Right lobe of liver (tissue), 4 donors: ENCODE data around the gene BACH2.

ENCODE experiments used
- POLR2A ChIP-seq: fragments of 450-650 bp; IDR thresholded peaks from one replicate; pipeline ENCODE4 v1.6.1; 2017; ENCODE audit warnings: antibody characterized with exemption, mild to moderate bottlenecking
- TF ChIP-seq, protein P1 (sequence below), 4 donors: fragments of 200-600 bp in 3 of 4; fragments of 450-650 bp in 1 of 4; IDR thresholded peaks; one replicate each; pipeline versions ENCODE4 v1.5.1 to v1.8.0; 2016 to 2022; ENCODE audit warnings: antibody characterized with exemption in 4 of 4, mild to moderate bottlenecking in 2 of 4
- donor health status: DM: no; HTN: no; CAD: no.
- donor health status: DM: no; HTN: no; CAD: no.
- donor health status: DM: no; HTN: yes; CAD: no.

DNA sequence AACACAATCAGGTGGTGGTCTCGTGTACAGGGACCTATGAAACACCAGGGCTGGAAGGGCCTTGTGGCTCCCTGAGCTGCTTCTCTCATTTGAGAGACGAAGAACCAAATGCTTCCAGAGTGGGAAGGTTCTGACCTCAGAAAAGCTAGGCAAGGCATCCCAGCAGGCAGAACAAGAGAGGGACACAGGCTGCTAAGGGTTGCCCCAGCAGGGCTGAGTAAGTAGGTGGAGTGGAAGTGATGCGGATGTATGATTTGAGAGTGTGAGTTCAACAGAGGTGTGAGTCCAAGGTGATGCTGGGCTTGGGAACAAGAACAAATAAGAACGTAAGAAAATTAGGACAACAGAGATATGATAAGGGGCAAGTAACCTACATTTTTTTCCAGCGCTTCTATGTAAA, 147.8 kb downstream of the BACH2 start:
- TF ChIP-seq, protein P1, sequence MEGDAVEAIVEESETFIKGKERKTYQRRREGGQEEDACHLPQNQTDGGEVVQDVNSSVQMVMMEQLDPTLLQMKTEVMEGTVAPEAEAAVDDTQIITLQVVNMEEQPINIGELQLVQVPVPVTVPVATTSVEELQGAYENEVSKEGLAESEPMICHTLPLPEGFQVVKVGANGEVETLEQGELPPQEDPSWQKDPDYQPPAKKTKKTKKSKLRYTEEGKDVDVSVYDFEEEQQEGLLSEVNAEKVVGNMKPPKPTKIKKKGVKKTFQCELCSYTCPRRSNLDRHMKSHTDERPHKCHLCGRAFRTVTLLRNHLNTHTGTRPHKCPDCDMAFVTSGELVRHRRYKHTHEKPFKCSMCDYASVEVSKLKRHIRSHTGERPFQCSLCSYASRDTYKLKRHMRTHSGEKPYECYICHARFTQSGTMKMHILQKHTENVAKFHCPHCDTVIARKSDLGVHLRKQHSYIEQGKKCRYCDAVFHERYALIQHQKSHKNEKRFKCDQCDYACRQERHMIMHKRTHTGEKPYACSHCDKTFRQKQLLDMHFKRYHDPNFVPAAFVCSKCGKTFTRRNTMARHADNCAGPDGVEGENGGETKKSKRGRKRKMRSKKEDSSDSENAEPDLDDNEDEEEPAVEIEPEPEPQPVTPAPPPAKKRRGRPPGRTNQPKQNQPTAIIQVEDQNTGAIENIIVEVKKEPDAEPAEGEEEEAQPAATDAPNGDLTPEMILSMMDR (IDR thresholded peaks at IDR 0.05) = no peak
- TF ChIP-seq POLR2A = no peak
